GM19193 (cell line): ENCODE measurements around the gene TTBK2.

Experiments used
- POLR2A ChIP-seq: IDR thresholded peaks from 4 replicates; pipeline ENCODE4 v1.6.1; 2011; ENCODE audit not compliant: insufficient read depth, insufficient read length; ENCODE audit errors: extremely low read depth

Gene TTBK2

DNA sequence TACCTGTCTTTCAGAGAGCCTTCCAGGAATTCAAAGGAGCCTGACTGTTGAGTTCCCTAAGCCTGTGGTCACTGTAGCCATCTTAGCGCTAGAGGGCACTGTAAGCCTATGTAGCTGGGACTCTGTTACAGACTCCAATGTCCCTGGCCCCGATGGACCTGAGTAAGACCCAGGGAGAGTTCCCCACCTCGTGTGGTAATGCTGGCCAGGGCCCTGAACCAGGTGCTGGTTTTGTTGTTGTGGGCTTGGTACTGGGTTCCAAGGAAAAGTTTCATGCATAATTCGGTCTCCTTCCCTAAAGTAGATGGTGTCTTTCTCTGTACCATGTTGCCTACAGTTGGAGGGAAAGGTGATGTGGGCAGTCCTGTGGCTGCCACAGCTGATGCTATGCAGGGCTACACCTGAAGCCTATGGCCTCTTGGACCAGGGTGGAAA lies 216.1 kb downstream of the TTBK2 start:
- TF ChIP-seq POLR2A, result no peak

DNA sequence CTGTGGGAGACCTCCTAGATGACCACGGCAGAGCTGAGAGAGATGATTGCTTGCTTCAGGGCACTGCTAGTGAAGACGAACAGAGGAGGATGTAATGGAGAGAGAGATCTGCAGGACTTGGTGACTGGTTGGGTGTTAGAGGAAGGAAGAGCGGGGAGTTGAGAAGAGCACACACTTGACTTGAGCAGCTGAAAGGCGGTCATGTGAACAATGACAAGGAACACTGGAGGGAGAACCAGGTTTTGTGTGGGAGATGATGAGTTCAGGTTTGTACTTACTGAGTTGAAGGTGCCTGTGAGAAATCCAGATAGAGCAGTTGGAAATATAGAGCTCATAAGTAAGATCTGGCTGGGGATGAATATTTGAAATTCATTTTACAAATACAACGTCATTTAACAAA lies 224.0 kb downstream of the TTBK2 start:
- TF ChIP-seq POLR2A, result no peak

- TF ChIP-seq POLR2A, result no peak
These were observed 225.0 kb downstream of the TTBK2 start for GRCh38 chr15:42695527-42696071.

DNA sequence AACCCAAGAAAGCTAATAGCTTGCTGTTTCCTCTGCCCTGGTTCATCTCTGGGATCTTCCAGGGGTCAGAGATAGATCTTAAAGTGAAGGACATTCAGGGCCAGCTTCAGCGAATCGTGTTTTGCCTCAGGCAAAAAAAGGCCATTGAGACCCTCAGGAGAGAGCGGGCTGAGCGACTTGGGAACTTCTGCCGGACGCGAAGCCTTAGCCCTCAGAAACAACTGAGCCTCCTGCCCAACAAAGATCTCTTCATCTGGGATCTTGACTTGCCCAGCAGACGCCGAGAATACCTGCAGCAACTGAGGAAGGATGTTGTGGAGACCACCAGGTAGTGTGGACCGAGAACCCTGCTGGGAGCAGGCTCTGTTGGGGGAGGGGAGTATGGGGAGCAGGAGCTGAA lies 226.2 kb downstream of the TTBK2 start:
- no peak for TF ChIP-seq POLR2A

GRCh38 chr15:42693942-42694341 lies 226.6 kb downstream of the TTBK2 start:
- no peak for TF ChIP-seq POLR2A

- no peak for TF ChIP-seq POLR2A
These were observed 227.1 kb downstream of the TTBK2 start for GRCh38 chr15:42693496-42693895.

DNA sequence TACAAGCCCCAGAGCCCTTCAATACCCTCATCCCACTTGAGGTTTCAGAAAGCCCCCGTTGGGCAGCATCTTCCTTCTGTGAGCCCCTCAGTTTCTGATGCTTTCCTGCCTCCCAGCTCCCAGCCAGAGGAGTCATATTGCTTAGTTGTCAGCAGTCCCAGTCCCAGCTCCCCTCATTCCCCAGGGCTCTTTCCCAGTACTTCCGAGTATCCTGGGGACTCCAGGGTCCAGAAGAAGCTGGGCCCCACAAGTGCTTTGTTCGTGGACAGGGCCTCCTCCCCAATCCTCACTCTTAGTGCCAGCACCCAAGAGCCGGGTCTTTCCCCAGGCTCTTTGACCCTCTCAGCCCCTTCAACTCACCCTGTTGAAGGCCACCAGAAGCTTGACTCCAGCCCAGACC lies 227.6 kb downstream of the TTBK2 start:
- TF ChIP-seq POLR2A, result no peak

DNA sequence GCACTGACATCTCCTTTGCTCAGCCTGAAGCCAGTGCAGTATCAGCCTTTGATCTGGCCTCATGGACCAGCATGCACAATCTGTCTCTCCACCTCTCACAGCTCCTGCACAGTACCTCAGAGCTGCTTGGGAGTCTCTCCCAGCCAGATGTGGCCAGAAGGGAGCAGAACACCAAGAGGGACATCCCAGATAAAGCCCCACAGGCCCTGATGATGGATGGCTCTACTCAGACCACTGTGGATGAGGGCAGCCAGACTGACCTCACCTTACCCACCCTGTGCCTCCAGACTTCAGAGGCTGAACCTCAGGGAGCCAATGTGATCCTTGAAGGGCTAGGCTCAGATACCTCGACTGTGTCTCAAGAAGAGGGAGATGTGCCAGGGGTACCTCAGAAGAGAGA lies 228.0 kb downstream of the TTBK2 start:
- no peak for TF ChIP-seq POLR2A

DNA sequence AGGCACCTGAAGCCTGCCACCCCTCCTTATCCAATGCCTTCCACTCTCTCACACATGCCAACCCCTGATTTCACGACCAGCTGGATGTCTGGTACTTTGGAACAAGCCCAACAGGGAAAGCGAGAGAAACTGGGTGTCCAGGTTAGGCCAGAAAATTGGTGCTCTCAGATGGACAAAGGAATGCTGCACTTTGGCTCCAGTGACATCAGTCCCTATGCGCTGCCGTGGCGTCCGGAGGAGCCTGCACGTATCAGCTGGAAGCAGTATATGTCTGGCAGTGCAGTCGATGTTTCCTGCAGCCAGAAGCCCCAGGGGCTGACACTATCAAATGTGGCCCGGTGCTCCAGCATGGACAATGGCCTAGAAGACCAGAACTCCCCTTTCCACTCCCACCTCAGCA lies 228.8 kb downstream of the TTBK2 start:
- no peak for TF ChIP-seq POLR2A

DNA sequence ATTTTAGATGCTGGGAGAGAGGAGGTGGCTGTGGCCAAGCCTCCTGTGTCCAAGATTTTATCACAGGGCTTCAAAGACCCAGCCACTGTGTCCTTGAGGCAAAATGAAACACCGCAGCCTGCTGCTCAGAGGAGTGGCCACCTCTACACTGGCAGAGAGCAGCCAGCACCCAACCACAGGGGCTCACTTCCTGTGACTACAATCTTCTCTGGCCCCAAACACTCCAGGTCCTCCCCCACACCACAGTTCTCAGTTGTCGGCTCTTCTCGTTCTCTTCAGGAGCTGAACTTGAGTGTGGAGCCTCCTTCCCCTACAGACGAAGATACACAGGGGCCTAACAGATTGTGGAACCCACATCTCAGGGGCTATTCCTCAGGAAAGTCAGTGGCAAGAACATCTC lies 229.3 kb downstream of the TTBK2 start:
- TF ChIP-seq POLR2A, result no peak
